ENCODE data around the gene PANX1. TPM values are rescaled to one million over a fixed set of nuclear protein-coding genes. Genes with fewer than 3 reads are reported as not detected.

PANX1 gene
- total and polyA plus RNA-seq, 2 donors (not counting 1 experiment from before 2014, with no cell fraction given) = 51.7 to 54.5 TPM

DNA sequence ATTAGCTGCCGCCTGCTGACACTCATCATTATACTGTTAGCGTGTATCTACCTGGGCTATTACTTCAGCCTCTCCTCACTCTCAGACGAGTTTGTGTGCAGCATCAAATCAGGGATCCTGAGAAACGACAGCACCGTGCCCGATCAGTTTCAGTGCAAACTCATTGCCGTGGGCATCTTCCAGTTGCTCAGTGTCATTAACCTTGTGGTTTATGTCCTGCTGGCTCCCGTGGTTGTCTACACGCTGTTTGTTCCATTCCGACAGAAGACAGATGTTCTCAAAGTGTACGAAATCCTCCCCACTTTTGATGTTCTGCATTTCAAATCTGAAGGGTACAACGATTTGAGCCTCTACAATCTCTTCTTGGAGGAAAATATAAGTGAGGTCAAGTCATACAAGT, 51.1 kb downstream of the PANX1 start:
- peaks cover 5% of the 10 kb centered on the region for H3K36me3 ChIP-seq (ENCODE audit: control insufficient read depth, insufficient read depth, low read length)
- H3K79me2 ChIP-seq (ENCODE audit: control insufficient read depth, insufficient read depth, low read length) = peaks cover 3% of the 10 kb centered on the region
- DNase-seq (ENCODE audit: low read depth in 2 of 2) = no peak
- H3K9me3 ChIP-seq (ENCODE audit: control insufficient read depth, insufficient read depth, low read depth, low read length) = no peaks in the 10 kb centered on the region
- no peak overlapping the region for H3K27ac ChIP-seq (ENCODE audit: insufficient read depth, low read length)
- no peak overlapping the region for H3K4me3 ChIP-seq (replicated peaks in 1 of 4; ENCODE audit: control extremely low read depth in 1 of 4, insufficient read depth in 1 of 4, low read depth in 3 of 4, low read length in 4 of 4)
- no peak overlapping the region for H2AFZ ChIP-seq (ENCODE audit: low read length)
- no peak overlapping the region for H3K9ac ChIP-seq (ENCODE audit: insufficient read depth, low read length)
- no peak overlapping the region for H3K4me2 ChIP-seq (ENCODE audit: extremely low read depth, insufficient read depth, low read length)
- no peaks in the 10 kb centered on the region for H3K27me3 ChIP-seq (ENCODE audit: control insufficient read depth, insufficient read depth, low read length)
- H3K4me1 ChIP-seq (ENCODE audit: control insufficient read depth, extremely low read depth, insufficient read depth, low read length) = peaks cover 11% of the 10 kb centered on the region
- H4K20me1 ChIP-seq (ENCODE audit: control insufficient read depth, extremely low read depth, insufficient read depth, low read length) = no peaks in the 10 kb centered on the region
- TF ChIP-seq EZH2 (IDR thresholded peaks at IDR 0.05; ENCODE audit: low read length, missing control alignments) (no peak), CTCF (conservative IDR thresholded peaks at IDR 0.05 in 1 of 2, IDR thresholded peaks at IDR 0.05 in 1 of 2; ENCODE audit: low read depth in 1 of 2, low read length in 2 of 2) (no peak)

DNA sequence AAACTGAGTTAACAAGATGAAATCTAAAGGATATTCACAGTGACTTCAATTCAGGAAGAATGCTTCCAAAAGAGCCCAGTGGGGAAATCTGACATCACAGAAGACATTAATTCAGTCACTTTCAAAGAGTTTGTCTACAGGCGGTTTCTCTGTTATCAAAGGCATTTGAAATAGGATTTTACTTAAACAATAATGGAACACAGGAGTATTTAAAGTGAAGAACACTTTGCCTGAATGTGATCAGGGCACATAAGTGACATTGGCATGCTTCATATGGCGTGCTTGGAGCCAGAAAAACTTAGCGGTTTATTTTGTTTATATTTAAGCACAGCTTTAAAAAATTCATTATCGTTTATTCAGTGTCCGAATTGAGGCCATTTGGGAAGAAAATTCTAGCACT, 52.9 kb downstream of the PANX1 start:
- no peak overlapping the region for H3K4me2 ChIP-seq (ENCODE audit: extremely low read depth, insufficient read depth, low read length)
- TF ChIP-seq EZH2 (IDR thresholded peaks at IDR 0.05; ENCODE audit: low read length, missing control alignments) (no peak), CTCF (conservative IDR thresholded peaks at IDR 0.05 in 1 of 2, IDR thresholded peaks at IDR 0.05 in 1 of 2; ENCODE audit: low read depth in 1 of 2, low read length in 2 of 2) (no peak)
- no peaks in the 10 kb centered on the region for H3K27me3 ChIP-seq (ENCODE audit: control insufficient read depth, insufficient read depth, low read length)
- H3K27ac ChIP-seq (ENCODE audit: insufficient read depth, low read length) = no peak overlapping the region
- H3K36me3 ChIP-seq (ENCODE audit: control insufficient read depth, insufficient read depth, low read length) = peaks cover 5% of the 10 kb centered on the region
- H4K20me1 ChIP-seq (ENCODE audit: control insufficient read depth, extremely low read depth, insufficient read depth, low read length) = no peaks in the 10 kb centered on the region
- H3K9me3 ChIP-seq (ENCODE audit: control insufficient read depth, insufficient read depth, low read depth, low read length) = no peaks in the 10 kb centered on the region
- DNase-seq (ENCODE audit: low read depth in 2 of 2) = peak in 1 of 2 donors; percentile 22
- no peak overlapping the region for H2AFZ ChIP-seq (ENCODE audit: low read length)
- no peak overlapping the region for H3K4me3 ChIP-seq (replicated peaks in 1 of 4; ENCODE audit: control extremely low read depth in 1 of 4, insufficient read depth in 1 of 4, low read depth in 3 of 4, low read length in 4 of 4)
- H3K9ac ChIP-seq (ENCODE audit: insufficient read depth, low read length) = no peak overlapping the region
- peaks cover 14% of the 10 kb centered on the region for H3K4me1 ChIP-seq (ENCODE audit: control insufficient read depth, extremely low read depth, insufficient read depth, low read length)
- H3K79me2 ChIP-seq (ENCODE audit: control insufficient read depth, insufficient read depth, low read length) = peaks cover 3% of the 10 kb centered on the region

DNA sequence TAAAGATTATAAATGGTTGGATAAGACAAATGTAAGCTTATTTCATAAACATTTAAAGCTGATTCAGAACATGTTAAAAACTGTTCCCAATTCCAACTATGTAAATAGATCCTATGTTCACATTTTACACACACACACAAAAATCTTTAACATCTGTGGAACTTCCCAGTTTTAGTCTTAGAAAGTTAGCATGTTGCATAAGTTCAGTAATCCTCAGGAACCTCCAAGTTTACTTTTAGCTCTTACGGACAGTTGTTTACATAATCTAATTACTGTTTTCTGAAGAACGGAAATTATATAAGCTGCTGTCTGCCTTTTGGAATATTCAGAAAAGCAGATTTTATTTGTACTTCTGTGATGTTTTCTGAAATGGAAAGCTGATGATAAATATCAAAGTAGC, 53.3 kb downstream of the PANX1 start:
- Histone ChIP-seq H3K4me2 (ENCODE audit: extremely low read depth, insufficient read depth, low read length) (no peak overlapping the region), H3K36me3 (ENCODE audit: control insufficient read depth, insufficient read depth, low read length) (peaks cover 6% of the 10 kb centered on the region), H3K27ac (ENCODE audit: insufficient read depth, low read length) (no peak overlapping the region), H3K4me1 (ENCODE audit: control insufficient read depth, extremely low read depth, insufficient read depth, low read length) (peaks cover 14% of the 10 kb centered on the region), H4K20me1 (ENCODE audit: control insufficient read depth, extremely low read depth, insufficient read depth, low read length) (no peaks in the 10 kb centered on the region), H3K27me3 (ENCODE audit: control insufficient read depth, insufficient read depth, low read length) (no peaks in the 10 kb centered on the region), H3K9ac (ENCODE audit: insufficient read depth, low read length) (no peak overlapping the region), H2AFZ (ENCODE audit: low read length) (no peak overlapping the region), H3K9me3 (ENCODE audit: control insufficient read depth, insufficient read depth, low read depth, low read length) (no peaks in the 10 kb centered on the region), H3K4me3 (replicated peaks in 1 of 4; ENCODE audit: control extremely low read depth in 1 of 4, insufficient read depth in 1 of 4, low read depth in 3 of 4, low read length in 4 of 4) (no peak overlapping the region), H3K79me2 (ENCODE audit: control insufficient read depth, insufficient read depth, low read length) (peaks cover 3% of the 10 kb centered on the region)
- peak in 1 of 2 donors; percentile 39 for DNase-seq (ENCODE audit: low read depth in 2 of 2)
- TF ChIP-seq CTCF (conservative IDR thresholded peaks at IDR 0.05 in 1 of 2, IDR thresholded peaks at IDR 0.05 in 1 of 2; ENCODE audit: low read depth in 1 of 2, low read length in 2 of 2) (no peak), EZH2 (IDR thresholded peaks at IDR 0.05; ENCODE audit: low read length, missing control alignments) (no peak)
